Sigmoid colon (tissue), 4 donors: ENCODE measurements around the gene TENT5C.

Experiments
- EP300 ChIP-seq, 4 donors: sonication (generic); formaldehyde crosslinking; IDR thresholded peaks; one replicate each; pipeline ENCODE4 v1.6.1; 2017; ENCODE audit warnings: antibody characterized with exemption in 4 of 4
- POLR2A ChIP-seq, 2 donors: fragments of 450-650 bp; IDR thresholded peaks; one replicate each; pipeline ENCODE4 v1.6.1; 2016; ENCODE audit warnings: antibody characterized with exemption in 2 of 2, mild to moderate bottlenecking in 2 of 2, moderate library complexity in 2 of 2
- POLR2AphosphoS5 ChIP-seq, 4 donors: sonication (generic); formaldehyde crosslinking; IDR thresholded peaks; one replicate each; pipeline ENCODE4 v1.6.1; 2017; ENCODE audit warnings: antibody characterized with exemption in 4 of 4
- TF ChIP-seq, protein P1 (sequence below), 4 experiments: fragments of 450-650 bp in 3 of 4; fragments of 200-600 bp in 1 of 4; IDR thresholded peaks; one replicate each; pipeline ENCODE4 v1.5.1; 2016 to 2019; ENCODE audit warnings: antibody characterized with exemption in 4 of 4, mild to moderate bottlenecking in 3 of 4, moderate library complexity in 2 of 4

DNA sequence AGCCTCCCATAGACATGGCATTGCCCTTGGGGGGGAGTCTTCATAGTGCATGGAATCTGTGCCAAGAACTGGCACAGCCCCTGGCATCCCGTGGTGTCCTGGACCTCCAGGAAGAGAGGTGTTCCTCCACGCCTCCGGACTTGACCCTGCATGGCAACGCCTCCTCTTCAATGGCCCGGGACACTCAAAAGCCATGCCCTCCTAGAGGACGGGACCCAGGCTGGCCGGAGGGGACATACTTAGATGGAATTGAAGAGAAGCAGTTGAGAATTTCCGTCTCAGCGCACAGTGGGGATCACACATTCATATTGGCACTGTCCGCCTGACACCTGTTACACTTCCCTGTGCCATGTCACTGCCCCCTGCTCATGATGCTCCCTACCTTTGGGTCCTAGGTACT lies 38.4 kb upstream of the TENT5C start:
- TF ChIP-seq, protein P1, sequence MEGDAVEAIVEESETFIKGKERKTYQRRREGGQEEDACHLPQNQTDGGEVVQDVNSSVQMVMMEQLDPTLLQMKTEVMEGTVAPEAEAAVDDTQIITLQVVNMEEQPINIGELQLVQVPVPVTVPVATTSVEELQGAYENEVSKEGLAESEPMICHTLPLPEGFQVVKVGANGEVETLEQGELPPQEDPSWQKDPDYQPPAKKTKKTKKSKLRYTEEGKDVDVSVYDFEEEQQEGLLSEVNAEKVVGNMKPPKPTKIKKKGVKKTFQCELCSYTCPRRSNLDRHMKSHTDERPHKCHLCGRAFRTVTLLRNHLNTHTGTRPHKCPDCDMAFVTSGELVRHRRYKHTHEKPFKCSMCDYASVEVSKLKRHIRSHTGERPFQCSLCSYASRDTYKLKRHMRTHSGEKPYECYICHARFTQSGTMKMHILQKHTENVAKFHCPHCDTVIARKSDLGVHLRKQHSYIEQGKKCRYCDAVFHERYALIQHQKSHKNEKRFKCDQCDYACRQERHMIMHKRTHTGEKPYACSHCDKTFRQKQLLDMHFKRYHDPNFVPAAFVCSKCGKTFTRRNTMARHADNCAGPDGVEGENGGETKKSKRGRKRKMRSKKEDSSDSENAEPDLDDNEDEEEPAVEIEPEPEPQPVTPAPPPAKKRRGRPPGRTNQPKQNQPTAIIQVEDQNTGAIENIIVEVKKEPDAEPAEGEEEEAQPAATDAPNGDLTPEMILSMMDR (IDR thresholded peaks at IDR 0.05), result no peak
- TF ChIP-seq POLR2AphosphoS5 (IDR thresholded peaks at IDR 0.05), result no peak
- no peak for TF ChIP-seq EP300 (IDR thresholded peaks at IDR 0.05)
- TF ChIP-seq POLR2A (IDR thresholded peaks at IDR 0.05), result no peak
